Esophagus mucosa (tissue), 1 donor: ENCODE measurements around the gene FAM13A. TPM values are rescaled to one million over a fixed set of nuclear protein-coding genes. Genes with fewer than 3 reads are reported as not detected.
A peak's percentile ranks its signal among the peaks of the same experiment; 100 is the strongest.
"Not testable (repeated sequence)": the region's sequence is repeated elsewhere in the genome, so short reads cannot be mapped to it uniquely, and the experiment has no call there.

Experiments
- ATAC-seq: fragments of 200-7000 bp; cut with Tn5 transposase; one replicate; pipeline ENCODE4 v1.9.1; 2020
- total RNA-seq: library from RNA; stranded (reverse); gene quantifications from one replicate; pipeline ENCODE4 v1.2.4, GENCODE V29; 2023
- donor health status: DM: yes; HTN: yes; CAD: no.

Gene FAM13A
- total RNA-seq, 1 donor from 2014 or later, result 5.7 TPM

DNA sequence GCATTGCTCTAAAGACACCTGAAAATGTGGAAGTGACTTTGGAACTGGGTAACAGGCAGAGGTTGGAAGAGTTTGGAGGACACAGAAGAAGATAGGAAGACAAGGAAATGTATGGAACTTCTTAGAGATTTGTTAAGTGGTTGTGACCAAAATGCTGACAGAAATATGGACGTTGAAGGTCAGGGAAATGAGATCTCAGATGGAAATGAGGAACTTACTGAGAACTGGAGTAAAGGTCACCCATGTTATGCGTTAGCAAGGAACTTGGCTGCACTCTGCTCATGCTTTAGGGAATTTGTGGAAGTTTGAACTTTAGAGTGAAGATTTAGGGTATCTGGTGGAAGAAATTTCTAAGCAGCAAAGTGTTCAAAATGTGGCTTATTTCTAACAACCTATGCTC, 99.4 kb downstream of the FAM13A start:
- ATAC-seq, result no peak

DNA sequence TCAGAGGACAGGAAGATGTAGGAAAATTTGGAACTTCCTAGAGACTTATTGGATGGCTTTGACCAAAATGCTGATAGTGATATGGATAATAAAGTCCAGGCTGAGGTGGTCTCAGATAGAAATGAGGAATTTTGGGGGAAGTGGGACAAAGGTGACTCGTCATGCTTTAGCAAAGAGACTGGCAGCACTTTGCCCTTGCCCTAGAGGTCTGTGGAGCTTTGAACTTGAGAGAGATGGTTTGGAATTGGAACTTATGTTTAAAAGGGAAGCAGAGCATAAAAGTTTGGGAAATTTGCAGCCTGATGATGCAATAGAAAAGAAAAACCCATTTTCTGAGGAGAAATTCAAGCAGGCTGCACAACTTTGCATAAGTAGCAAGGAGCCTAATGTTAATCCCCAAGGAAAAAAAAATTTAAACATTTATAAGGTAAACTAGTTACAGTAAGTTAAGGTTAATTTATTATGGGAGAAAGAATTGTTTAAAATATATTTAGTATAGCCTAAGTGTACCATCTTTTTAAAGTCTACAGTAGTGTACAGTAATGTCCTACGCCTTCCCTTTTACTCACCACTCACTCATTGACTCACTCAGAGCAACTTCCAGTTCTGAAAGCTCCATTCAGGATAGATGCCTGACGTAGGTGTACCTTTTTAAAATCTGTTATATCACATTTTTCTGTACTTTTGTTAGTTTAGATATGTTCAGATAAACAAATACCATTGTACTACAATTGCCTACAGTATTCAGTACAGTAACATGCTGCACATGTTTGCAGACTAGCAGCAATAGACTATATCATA, 101.2 kb downstream of the FAM13A start:
- no peak for ATAC-seq

DNA sequence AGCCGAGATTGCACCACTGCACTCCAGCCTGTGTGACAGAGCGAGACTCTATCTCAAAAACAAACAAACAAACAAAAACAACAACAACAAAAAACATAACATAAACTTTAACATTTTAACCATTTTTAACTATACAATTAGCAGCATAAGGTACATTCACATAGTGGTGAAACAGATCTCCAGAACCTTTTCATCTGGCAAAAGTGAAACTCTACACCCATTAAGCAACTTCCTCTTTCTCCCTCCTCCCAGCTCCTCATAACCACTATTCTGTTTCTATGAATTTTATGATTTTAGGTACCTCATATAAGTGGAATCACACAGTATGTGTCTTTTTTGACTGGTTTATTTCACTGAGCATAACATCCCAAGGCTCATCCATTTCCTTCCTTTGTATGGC, 103.6 kb downstream of the FAM13A start:
- no peak for ATAC-seq

DNA sequence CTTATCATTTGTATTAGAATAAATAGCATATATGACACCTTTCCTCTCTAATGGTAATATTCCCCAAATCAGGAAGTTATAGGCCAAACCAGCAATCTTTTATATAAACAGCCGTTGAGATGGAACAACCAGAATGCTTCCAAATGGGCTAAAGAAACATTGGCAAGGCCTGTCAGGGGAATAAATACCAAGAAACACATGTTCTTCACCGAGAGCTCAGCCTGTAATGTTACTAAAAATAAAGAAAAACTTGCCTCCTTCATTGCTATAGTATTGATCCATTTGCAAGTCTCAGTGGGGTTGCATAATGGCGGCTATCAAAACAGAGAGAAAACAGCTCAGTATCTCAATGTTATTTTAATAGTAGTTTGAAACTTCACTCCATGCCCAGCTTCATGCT, 104.9 kb downstream of the FAM13A start:
- no peak for ATAC-seq

DNA sequence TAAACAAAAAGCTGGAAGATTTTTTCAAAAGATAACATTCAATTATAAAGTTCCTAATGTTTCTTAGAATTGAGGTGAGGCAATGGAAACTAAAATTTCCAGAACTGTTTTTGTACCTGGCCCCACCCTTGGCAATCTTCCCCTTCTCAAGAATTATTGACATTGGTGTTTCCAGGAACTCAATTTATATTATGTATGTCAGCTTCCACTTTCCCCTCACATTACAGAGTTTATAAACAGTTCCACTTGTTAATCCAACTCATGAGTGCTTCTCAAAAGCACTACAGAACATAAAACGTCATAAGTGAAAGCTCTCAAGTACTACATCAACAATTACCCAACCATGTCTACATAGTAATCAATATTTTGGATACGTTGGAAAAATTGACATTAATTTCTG, 107.4 kb downstream of the FAM13A start:
- ATAC-seq, result no peak

DNA sequence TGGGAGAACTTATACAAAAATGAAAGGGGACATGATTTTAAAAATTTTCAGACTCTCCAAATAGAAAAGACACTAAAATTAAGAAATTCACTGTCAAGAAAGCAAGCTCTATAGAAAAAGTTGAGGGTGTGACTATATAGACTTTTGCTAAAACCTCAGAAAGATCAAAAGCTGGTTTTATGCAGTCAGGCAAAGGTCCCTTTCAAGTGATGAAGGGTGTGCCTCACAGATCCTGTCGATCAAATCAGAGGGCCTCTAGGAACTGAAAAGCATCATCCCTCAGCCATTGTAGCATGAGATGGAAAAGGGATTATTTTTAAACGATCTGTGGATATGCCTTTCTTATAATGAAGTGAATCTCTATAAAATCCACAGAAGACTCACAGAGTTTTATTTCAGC, 116.5 kb downstream of the FAM13A start:
- ATAC-seq, result no peak

DNA sequence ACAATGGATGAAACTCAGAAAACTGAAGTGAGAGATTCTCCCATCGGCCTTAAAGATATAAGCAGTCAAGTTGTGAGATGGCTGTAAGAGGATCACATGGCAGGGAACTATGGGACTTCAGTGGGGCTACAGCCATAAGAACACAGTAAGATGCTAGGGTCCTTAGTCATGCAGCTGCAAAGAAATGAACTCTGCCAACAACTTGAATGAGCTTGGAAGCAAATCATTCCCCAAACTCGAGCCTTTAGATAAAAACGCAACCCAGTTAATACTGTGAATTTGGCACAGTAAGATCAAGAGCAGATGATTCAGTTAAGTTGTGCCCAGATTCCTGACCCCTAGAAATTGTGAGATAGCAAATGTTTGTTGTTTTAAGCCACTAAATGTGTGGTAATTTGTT, 117.3 kb downstream of the FAM13A start:
- ATAC-seq, result no peak

DNA sequence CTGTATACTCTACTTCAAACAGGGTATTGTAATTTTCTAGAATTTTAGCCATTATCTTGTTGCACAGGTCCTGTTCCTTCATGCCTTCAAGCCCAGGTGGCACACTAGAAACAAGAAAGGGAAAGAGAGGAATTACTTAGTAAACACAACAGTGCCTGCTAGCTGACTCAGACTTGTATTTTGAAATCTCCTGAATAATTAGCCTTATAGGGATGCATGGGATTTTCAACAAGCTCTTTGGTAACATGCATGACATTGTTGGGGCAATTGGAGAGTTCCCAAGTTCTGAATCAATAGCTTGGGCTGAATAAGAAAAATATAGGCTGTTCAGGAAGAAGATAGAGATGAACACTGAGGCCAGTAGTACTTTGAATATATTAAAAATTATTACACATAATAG, 118.8 kb downstream of the FAM13A start:
- peak; percentile 95 for ATAC-seq

DNA sequence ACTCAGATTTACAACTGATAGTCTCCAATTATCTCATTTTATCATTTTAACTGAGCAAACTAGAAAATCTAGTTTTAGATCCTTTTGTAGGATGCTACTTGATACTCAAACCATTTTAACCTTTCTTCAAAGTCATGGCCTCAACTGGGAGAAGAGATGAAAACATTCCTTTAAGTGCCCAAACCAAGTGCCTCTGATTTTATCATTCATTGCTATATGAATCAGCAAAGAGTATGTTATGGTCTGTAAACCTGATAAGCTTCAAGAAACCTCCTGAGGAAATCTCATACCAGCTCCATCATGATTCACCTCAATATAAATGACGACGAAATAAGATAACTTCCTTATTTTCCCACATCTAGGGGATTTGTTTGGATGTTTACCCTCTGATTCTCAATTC, 119.9 kb downstream of the FAM13A start:
- no peak for ATAC-seq

DNA sequence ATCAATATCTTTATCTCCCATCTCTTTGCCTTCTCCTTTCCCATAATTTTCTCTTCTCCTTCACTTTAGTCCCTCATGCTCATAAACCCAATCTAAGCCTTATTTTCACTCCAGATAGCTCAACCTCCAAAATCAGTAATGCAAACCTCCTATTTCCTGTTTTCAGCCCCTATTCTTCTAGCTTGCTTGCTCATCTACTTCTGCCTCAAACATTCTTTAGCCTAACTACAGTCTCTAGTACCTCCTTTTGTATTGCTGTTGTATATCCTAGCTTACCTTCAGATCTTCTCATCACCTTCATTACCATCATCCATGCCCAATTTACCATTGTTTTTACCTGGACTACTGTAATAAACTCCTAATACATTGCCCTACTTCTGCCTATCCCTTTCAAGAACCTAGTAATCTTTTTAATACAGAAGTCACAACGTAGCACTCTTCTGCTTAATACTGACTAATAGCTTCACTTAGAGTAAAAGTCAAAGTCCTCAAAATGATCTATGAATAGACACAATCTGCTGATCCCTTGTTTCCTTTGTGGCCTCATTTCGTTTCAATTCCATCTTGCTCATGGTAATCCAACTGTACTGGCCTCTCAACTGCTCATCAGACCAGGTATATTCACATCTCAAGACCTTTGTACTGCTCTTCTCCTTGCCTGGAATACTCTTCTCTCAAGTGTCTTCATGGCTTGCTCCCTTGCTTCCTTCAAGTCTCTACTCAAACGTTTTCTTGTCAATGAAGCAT, 123.4 kb downstream of the FAM13A start:
- no peak for ATAC-seq

DNA sequence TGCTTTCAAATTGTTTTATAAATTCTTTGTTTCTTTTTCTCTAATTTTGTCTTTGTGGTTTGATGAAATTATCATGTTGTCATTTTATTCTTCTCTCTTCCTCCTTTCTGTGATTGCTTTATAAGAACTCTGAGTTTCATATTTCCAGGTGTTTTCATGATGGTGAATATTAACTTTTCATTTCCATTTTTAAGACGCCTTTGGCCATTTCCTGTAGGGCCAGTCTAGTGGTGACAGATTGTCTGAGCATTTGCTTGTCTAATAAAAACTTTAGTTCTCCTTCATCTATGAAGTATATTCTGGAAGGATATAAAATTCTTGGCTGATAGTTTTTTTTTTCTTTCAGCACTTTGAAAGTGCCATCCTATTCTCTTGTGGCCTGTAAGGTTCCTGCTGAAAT, 128.1 kb downstream of the FAM13A start:
- ATAC-seq, result no peak

DNA sequence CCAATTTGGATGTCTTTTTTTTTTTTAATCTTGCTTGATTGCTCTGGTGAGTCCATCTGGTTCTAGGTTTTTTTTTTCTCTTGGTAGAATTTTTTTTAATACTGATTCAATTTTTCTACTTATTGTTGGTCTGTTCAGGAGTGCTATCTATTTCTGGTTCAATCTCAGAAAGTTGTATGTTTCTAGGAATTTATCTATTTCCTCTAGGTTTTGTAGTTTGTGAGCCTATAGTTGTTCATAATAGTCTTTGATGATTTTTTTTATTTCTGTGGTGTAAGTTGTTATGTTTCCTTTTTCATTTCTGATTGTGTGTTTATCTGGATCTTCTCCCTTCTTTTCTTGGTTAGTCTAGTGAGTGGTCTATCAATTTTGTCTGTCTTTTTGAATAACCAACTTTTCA, 129.6 kb downstream of the FAM13A start:
- no peak for ATAC-seq

DNA sequence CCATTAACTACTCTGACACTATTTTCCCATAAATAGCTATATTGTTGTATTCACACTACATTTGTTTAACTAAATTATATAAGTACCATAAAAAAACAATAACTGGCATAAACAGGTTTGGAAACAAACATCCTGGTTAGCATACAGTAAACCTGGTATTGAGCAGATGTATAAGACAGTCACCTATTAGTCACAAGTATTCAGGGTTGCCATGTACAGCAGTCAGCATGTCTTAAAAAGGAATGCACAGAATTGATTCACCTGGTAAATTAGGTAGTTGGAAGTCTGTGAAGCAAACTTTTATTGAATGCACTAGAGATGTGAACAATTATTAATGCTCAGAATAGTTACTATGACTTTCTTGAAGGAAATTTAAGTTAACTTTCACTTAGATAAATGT, 137.9 kb downstream of the FAM13A start:
- peak; percentile 76 for ATAC-seq

DNA sequence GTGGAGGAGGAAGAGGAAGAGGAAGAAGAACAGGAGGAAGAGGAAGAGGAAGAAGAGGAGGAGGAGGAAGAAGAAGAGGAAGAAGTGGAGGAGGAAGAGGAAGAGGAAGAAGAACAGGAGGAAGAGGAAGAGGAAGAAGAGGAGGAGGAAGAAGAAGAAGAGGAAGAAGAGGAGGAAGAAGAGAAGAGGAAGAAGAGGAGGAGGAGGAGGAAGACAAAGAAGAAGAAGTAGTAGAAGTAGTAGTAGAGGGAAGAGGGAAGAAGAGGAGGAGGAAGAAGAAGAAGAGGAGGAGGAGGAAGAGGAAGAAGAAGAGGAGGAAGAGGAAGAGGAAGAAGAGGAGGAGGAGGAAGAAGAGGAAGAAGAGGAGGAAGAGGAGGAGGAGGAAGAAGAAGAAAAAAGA, 143.8 kb downstream of the FAM13A start:
- ATAC-seq, result not testable (repeated sequence)

DNA sequence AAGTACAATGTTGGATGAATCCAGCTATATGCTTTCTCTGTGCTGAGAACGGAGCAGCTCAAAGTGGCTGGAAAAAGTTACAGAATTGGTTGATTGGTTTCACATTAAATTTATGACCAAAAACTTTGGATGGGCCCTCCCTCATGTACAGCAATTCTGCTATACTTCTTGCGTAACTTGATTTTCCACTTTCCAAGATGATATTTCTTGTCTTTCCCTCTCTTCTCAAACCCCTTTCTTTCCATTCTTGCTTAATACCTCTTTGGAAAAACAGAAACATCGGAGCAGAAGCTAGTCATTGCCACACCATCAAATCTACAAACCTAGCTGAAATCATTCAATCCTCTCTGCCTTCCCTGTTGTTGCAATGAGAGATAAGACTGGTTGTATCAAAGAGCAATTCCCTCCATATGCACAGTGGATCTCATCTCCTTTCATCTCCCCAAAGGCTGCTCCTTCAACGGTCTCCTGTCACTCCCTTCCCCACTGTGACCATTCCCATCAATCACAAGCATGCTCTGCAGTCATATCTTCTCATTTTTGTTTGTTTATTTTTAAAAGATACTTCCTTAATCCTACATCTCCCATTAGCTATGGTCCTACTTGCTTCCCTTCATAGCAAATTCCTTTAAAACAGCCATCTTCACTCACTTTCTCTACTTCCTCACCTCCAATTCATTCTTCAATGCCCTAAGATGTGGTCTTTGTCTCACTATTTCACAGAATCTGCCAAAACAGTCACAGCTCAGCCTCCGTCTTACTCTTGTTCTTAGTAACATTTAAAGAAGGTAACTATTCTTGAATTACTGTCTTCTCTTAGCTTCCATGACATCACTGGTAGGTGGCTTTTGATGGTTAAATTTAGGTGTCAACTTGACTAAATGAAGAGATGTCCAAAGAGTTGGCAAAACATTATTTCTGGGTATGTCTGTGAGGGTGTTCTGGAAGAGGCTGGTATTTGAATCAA, 145.5 kb downstream of the FAM13A start:
- ATAC-seq, result no peak

DNA sequence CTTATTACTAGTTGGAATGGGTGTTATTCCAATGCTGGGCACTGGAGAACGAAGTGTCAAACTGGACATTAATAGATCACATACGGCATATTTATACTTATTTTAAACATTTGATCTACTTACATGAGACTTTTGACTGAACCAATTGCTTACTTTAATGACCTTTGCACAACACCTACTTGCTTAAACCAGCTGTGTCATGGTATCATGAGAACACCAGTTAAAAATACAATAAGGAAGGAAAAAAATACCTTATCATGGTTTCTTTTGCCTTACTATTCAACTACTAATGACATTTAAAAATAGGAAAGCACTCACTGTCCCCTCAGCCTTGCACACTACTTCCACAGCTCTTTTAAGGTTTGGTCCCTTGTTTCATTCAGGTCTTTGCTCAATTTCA, 146.9 kb downstream of the FAM13A start:
- no peak for ATAC-seq

DNA sequence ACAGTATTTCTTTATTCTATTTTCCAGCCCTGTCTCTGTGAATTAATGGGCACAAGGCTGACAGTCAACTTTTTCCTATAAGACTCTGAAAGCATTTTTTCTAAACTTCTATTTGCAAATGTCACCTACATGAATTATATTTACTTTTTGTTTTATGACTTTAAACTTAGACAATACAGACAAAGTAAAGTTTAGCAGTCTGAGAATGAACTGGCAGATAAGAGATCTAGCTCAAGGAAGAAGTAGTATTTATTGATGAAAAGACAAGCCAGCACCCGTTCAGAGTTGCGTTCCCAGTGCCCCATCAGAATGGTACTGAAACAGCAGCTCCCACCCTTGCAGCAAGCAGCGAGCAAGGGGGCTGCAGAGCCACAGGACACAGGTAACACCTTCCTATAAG, 148.5 kb downstream of the FAM13A start:
- ATAC-seq, result no peak

DNA sequence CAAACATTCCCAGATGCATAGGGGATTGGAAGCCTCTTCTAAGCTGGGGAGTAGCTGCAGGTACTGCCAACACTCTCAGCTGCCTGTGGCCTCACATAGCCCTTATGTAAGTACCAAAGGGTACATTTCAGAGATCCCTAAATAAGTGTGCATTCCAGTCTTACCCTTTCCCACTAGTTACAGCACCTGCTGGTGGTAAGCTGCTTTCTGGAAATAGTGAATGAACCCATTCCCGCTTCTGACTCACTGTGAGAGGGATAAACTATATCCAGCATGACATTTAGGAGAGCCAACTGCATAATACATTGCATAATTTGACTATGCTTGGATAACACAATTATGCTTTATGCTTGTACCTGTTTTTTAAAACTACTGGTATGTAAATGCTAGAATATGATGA, 149.0 kb downstream of the FAM13A start:
- ATAC-seq, result peak; percentile 66

DNA sequence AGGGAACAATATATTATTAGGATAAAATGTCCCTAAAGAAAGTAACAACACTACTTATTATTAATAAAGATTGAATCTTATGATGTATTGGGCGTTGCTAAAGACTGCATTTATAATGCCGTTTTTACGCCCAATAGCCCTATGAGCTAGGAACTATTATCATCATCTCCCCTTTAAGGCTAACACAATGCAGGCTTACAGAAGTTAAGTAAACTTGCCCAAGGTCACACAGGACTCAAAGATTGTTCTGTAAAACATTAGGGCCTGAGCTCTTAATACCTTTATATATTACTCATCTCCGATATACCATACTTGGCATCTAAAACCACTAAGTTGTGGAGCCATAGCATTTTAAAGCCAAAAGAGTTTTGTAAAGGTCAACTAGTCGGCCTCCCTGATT, 149.5 kb downstream of the FAM13A start:
- ATAC-seq, result no peak

DNA sequence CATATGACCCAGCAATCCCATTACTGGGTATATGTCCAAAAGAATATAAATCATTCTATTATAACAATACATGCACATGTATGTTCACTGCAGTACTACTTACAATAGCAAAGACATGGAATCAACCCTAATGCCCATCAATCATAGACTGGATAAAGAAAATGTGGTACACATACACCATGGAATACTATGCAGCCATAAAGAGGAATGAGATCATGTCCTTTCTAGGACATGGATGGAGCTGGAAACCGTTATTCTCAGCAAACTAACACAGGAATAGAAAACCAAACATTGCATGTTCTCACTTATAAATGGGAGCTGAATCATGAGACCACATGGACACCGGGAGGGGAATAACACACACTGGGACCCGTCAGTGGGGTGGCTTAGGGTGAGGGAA, 152.7 kb downstream of the FAM13A start:
- ATAC-seq, result not testable (repeated sequence)

DNA sequence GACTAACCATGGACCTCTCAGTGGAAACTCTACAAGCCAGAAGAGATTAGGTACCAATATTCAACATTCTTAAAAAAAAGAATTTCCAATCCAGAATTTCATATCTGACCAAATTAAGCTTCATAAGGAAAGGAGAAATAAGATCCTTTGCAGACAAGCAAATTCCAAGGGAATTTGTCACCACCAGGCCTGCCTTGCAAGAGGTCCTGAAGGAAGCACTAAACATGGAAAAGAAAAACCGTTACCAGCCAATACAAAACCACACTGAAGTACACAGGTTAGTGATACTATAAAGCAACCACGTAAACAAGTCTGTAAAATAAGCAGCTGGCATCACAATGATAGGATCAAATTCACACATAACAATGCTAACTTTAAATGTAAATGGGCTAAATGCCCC, 156.6 kb downstream of the FAM13A start:
- ATAC-seq, result no peak

DNA sequence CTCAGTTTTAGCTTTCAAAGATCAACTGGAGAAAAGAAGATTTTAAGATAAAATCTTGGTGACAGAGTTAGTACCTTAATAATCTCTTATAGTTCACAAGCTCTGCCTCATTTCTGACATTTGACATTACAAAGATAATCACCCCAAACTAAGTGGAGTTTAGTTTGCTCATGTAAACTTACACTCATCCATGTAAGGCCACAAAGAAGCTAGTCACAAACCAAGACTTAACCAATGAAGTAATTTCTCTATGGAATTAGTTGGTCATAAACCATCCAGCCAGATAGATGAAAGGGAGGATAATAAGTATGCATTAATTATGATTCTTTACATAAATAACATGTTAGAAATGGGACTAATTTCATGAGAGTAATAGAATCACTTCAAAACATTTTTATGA, 159.2 kb downstream of the FAM13A start:
- no peak for ATAC-seq

DNA sequence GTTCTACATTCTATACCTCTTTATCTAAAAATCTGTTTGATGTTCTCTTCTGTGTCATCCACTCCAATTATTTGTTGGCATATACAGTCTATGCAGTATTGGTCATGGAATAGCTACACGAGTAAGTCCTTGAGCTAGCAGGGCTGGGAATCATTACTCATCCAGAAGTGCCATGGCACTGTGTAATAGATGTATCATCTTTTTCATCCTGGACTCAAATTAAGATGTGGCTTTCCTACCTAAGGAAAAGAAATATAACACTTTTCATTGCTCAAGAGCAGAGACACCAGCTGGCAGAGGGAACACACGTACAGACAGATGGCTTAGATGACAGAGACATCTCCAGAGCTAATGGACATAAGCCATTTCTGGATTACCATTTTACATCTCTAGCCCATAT, 159.8 kb downstream of the FAM13A start:
- ATAC-seq, result no peak
